SK-N-SH treated with all-trans-retinoic acid at 6 μM for 48 hours (cell line): ENCODE measurements around the gene CBR1.

Experiments used
- OSR1 ChIP-seq: fragments of 250-450 bp; sonication (Bioruptor Pico); IDR thresholded peaks from 2 replicates; pipeline ENCODE4 v1.8.0; 2022; ENCODE audit warnings: moderate library complexity, mild to moderate bottlenecking, inconsistent platforms
- PATZ1 ChIP-seq: fragments of 250-450 bp; sonication (Bioruptor Pico); IDR thresholded peaks from 2 replicates; pipeline ENCODE4 v1.8.0; 2020; ENCODE audit warnings: mild to moderate bottlenecking, moderate library complexity, borderline replicate concordance
- ZFP3 ChIP-seq: fragments of 250-450 bp; sonication (Bioruptor Pico); IDR thresholded peaks from 2 replicates; pipeline ENCODE4 v1.5.0; 2020; ENCODE audit warnings: mild to moderate bottlenecking, moderate library complexity
- ZFP30 ChIP-seq: fragments of 450-650 bp; formaldehyde crosslinking; IDR thresholded peaks from 2 replicates; pipeline ENCODE4 v1.5.0; 2022; ENCODE audit warnings: mild to moderate bottlenecking, moderate library complexity

GRCh38 chr21:36044056-36044455 is 25.8 kb upstream of the CBR1 start:
- TF ChIP-seq OSR1 (CRISPR knock-in tag): no peak
- TF ChIP-seq ZFP3 (CRISPR knock-in tag): no peak
- no peak for TF ChIP-seq ZFP30 (CRISPR knock-in tag)
- TF ChIP-seq PATZ1 (CRISPR knock-in tag): no peak
